GM23338 (cell line): ENCODE measurements around the gene SNAPIN.

ENCODE experiments used
- CREB1 ChIP-seq: fragments of 250-450 bp; sonication (Bioruptor Pico); IDR thresholded peaks from 2 replicates; pipeline ENCODE4 v1.5.0; 2020; ENCODE audit warnings: low read depth, mild to moderate bottlenecking, moderate library complexity
- CTCF ChIP-seq, 2 experiments: fragments of 200-600 bp in 1 of 2; sonication (generic) in 1 of 2; conservative IDR thresholded peaks; 2 replicates each; pipeline versions ENCODE4 v1.5.1 to v1.6.1; 2016 to 2017; ENCODE audit warnings: antibody characterized with exemption in 2 of 2, low read depth in 2 of 2, mild to moderate bottlenecking in 2 of 2, moderate library complexity in 1 of 2
- ETS1 ChIP-seq: IDR thresholded peaks from 2 replicates; pipeline ENCODE4 v1.6.1; 2016; ENCODE audit warnings: antibody characterized with exemption
- EZH2 ChIP-seq: fragments of 200-600 bp; sonication (generic); IDR thresholded peaks from one replicate; pipeline ENCODE4 v1.8.0; 2017; ENCODE audit warnings: antibody characterized with exemption, mild to moderate bottlenecking, low read depth; ENCODE audit not compliant: unreplicated experiment
- EZH2phosphoT487 ChIP-seq: fragments of 200-600 bp; sonication (generic); IDR thresholded peaks from one replicate; pipeline ENCODE4 v1.8.1; 2018; ENCODE audit warnings: antibody characterized with exemption; ENCODE audit not compliant: unreplicated experiment
- JUNB ChIP-seq: IDR thresholded peaks from one replicate; pipeline ENCODE4 v1.6.1; 2016; ENCODE audit warnings: antibody characterized with exemption; ENCODE audit not compliant: unreplicated experiment
- NANOG ChIP-seq: IDR thresholded peaks from 2 replicates; pipeline ENCODE4 v1.6.1; 2016; ENCODE audit warnings: antibody characterized with exemption, borderline replicate concordance
- POLR2AphosphoS5 ChIP-seq: IDR thresholded peaks from 2 replicates; pipeline ENCODE4 v1.6.1; 2016; ENCODE audit warnings: antibody characterized with exemption, low read depth
- REST ChIP-seq: IDR thresholded peaks from one replicate; pipeline ENCODE4 v1.6.1; 2018; ENCODE audit warnings: antibody characterized with exemption; ENCODE audit not compliant: unreplicated experiment
- STAT1 ChIP-seq: IDR thresholded peaks from one replicate; pipeline ENCODE4 v1.6.1; 2016; ENCODE audit warnings: antibody characterized with exemption; ENCODE audit not compliant: unreplicated experiment
- ZNF114 ChIP-seq: fragments of 250-450 bp; sonication (Bioruptor Pico); IDR thresholded peaks from 2 replicates; pipeline ENCODE4 v1.5.0; 2020; ENCODE audit warnings: mild to moderate bottlenecking, moderate library complexity
- ZNF331 ChIP-seq: fragments of 250-450 bp; sonication (Bioruptor Pico); IDR thresholded peaks from 2 replicates; pipeline ENCODE4 v1.5.0; 2020; ENCODE audit warnings: low read depth, mild to moderate bottlenecking, moderate library complexity
- ZNF462 ChIP-seq: fragments of 250-450 bp; sonication (Bioruptor Pico); IDR thresholded peaks from 2 replicates; pipeline ENCODE4 v1.5.0; 2020; ENCODE audit warnings: mild to moderate bottlenecking, moderate library complexity

GRCh38 chr1:153635872-153636271 is 22.6 kb upstream of the SNAPIN start:
- TF ChIP-seq CTCF (conservative IDR thresholded peaks at IDR 0.05; ENCODE audit: low read depth in 2 of 2) (no peak), POLR2AphosphoS5 (no peak), EZH2 (no peak), EZH2phosphoT487 (no peak), ETS1 (no peak), ZNF462 (CRISPR knock-in tag) (no peak), REST (no peak), JUNB (no peak), NANOG (no peak), ZNF331 (CRISPR knock-in tag) (no peak), CREB1 (no peak), ZNF114 (CRISPR knock-in tag) (no peak), STAT1 (no peak)
